OCI-LY3 (cell line): ENCODE results near the gene NEURL1B.
"Not testable (repeated sequence)": the region's sequence is repeated elsewhere in the genome, so short reads cannot be mapped to it uniquely, and the experiment has no call there.

ENCODE experiments used
- H2AFZ ChIP-seq: fragments of 200-600, 300-600 bp; shearing (Covaris generic); 2 replicates; pipeline ENCODE4 v1.6.0; 2014; ENCODE audit warnings: antibody characterized with exemption, low read depth, low read length
- H3K27ac ChIP-seq: fragments of 200-600, 300-600 bp; sonication (generic); 2 replicates; pipeline ENCODE4 v1.5.1; 2014; ENCODE audit warnings: mild to moderate bottlenecking, low read length, moderate library complexity, mixed read lengths
- H3K27me3 ChIP-seq: fragments of 200-600, 300-600 bp; sonication (generic); 2 replicates; pipeline ENCODE4 v1.6.1; 2014; ENCODE audit warnings: low read depth, low read length, mixed read lengths
- H3K36me3 ChIP-seq: fragments of 200-600, 300-600 bp; sonication (generic); replicated peaks from 2 replicates; pipeline ENCODE3; 2014; ENCODE audit warnings: low read depth, low read length, mixed read lengths
- H3K4me1 ChIP-seq: fragments of 300-600, 200-600 bp; sonication (generic); 2 replicates; pipeline ENCODE4 v1.6.1; 2014; ENCODE audit warnings: low read length, mixed read lengths
- H3K4me2 ChIP-seq: fragments of 200-600, 300-600 bp; sonication (generic); 2 replicates; pipeline ENCODE4 v1.6.1; 2014; ENCODE audit warnings: low read length, mixed read lengths
- H3K4me3 ChIP-seq: fragments of 300-600, 200-600 bp; sonication (generic); 2 replicates; pipeline ENCODE4 v1.5.1; 2014; ENCODE audit warnings: antibody characterized with exemption, mild to moderate bottlenecking, low read length, moderate library complexity
- H3K79me2 ChIP-seq: fragments of 300-600, 200-600 bp; shearing (Covaris generic); 2 replicates; pipeline ENCODE4 v1.6.1; 2014; ENCODE audit warnings: mild to moderate bottlenecking, low read length, mixed read lengths
- H3K9ac ChIP-seq: fragments of 300-600, 200-600 bp; shearing (Covaris generic); 2 replicates; pipeline ENCODE4 v1.6.0; 2014; ENCODE audit warnings: mild to moderate bottlenecking, low read length, moderate library complexity
- H3K9me3 ChIP-seq: fragments of 200-600, 300-600 bp; shearing (Covaris generic); 2 replicates; pipeline ENCODE4 v1.6.1; 2014; ENCODE audit warnings: low read length, mixed read lengths; ENCODE audit not compliant: insufficient read depth
- H4K20me1 ChIP-seq: fragments of 200-600, 300-600 bp; sonication (generic); 2 replicates; pipeline ENCODE4 v1.6.1; 2016; ENCODE audit warnings: low read length, mixed read lengths; ENCODE audit not compliant: insufficient read depth
- EZH2phosphoT487 ChIP-seq: fragments of 200-600 bp; shearing (Covaris generic); IDR thresholded peaks from 2 replicates; pipeline ENCODE4 v1.6.1; 2018; ENCODE audit warnings: antibody characterized with exemption, mixed run types, low read depth
- TF ChIP-seq, protein P1 (sequence below): fragments of 200-600, 300-600 bp; sonication (generic); IDR thresholded peaks from 2 replicates; pipeline ENCODE4 v1.5.1; 2014; ENCODE audit warnings: antibody characterized with exemption, low read length, low read depth

Gene NEURL1B

DNA sequence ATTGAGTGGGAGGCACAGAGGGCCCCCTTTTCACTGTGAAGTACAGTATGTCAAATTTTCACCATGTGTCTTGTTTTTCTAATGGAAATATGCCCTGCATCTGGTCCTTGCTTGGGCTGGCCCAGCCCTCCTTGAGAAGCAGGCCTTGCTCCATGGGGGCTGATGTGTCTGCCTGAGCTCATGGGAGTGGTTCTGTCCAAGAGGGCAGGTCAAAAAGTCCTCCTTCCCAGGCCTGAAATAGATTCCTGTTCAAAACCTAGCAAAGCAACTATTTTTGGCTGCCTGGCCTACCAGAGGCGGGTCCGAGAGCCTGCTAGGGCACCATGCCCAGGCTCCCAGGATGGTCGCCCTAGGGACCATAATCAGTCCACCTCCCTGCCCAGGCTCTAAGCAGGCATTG lies 40.5 kb upstream of the NEURL1B start:
- no peak overlapping the region for H2AFZ ChIP-seq
- H3K27ac ChIP-seq, result no peak overlapping the region
- H3K4me2 ChIP-seq, result no peak overlapping the region
- TF ChIP-seq EZH2phosphoT487, result no peak
- TF ChIP-seq, protein P1, sequence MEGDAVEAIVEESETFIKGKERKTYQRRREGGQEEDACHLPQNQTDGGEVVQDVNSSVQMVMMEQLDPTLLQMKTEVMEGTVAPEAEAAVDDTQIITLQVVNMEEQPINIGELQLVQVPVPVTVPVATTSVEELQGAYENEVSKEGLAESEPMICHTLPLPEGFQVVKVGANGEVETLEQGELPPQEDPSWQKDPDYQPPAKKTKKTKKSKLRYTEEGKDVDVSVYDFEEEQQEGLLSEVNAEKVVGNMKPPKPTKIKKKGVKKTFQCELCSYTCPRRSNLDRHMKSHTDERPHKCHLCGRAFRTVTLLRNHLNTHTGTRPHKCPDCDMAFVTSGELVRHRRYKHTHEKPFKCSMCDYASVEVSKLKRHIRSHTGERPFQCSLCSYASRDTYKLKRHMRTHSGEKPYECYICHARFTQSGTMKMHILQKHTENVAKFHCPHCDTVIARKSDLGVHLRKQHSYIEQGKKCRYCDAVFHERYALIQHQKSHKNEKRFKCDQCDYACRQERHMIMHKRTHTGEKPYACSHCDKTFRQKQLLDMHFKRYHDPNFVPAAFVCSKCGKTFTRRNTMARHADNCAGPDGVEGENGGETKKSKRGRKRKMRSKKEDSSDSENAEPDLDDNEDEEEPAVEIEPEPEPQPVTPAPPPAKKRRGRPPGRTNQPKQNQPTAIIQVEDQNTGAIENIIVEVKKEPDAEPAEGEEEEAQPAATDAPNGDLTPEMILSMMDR, result no peak
- no peaks in the 10 kb centered on the region for H3K79me2 ChIP-seq
- H4K20me1 ChIP-seq, result no peaks in the 10 kb centered on the region
- H3K4me3 ChIP-seq, result no peak overlapping the region
- no peaks in the 10 kb centered on the region for H3K36me3 ChIP-seq
- peaks cover 5% of the 10 kb centered on the region; the same call in 1 of the 2 replicates for H3K27me3 ChIP-seq
- H3K9me3 ChIP-seq, result no peaks in the 10 kb centered on the region
- H3K4me1 ChIP-seq, result no peaks in the 10 kb centered on the region
- no peak overlapping the region for H3K9ac ChIP-seq

DNA sequence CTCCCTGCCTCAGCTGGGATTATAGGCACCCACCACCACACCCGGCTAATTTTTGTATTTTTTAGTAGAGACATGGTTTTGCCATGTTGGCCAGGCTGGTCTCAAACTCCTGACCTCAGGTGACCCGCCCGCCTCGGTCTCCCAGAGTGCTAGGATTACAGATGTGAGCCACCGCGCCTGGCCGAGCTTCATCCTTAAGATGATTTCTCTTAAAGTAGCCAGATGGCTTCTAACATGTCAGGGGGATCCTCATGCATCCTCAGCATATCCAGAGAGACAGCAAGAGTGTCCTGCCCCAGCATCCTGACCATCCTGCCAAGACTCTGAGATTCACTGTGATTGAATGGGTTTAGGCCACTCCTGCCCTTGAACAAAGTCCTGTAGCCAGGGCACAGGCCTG lies 39.5 kb upstream of the NEURL1B start:
- H4K20me1 ChIP-seq, H2AFZ ChIP-seq, H3K4me1 ChIP-seq, H3K9ac ChIP-seq, H3K4me2 ChIP-seq, H3K4me3 ChIP-seq, H3K9me3 ChIP-seq, H3K79me2 ChIP-seq, H3K27ac ChIP-seq, H3K36me3 ChIP-seq: not testable (repeated sequence)
- peaks cover 15% of the 10 kb centered on the region for H3K27me3 ChIP-seq

DNA sequence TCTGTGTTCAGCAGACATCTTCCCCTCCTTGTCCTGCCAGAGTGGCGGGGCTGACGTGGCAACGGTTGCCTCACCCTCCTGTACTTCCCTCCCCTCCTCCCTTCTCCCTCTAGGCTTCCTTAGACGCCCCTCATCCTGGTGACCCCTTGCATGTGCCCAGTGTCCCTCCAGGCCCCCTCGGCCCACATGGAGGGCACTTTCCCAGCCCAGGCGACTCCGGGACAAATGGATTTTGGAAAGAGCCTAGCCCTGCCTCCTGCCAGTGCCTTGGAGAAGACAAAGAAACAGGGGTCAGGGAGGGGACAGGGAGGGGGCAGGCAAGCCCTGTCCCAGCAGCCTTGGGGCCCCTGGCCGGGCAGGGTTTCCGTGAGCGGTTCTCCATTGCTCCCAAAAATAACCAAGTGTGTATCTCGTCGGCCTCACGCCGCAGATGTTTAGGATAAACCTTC lies 38.3 kb upstream of the NEURL1B start:
- H3K9ac ChIP-seq, result no peak overlapping the region
- H3K4me2 ChIP-seq, result no peak overlapping the region
- no peak overlapping the region for H2AFZ ChIP-seq
- no peaks in the 10 kb centered on the region for H3K9me3 ChIP-seq
- H3K27me3 ChIP-seq, result peaks cover 27% of the 10 kb centered on the region
- no peak for TF ChIP-seq EZH2phosphoT487
- TF ChIP-seq, protein P1, result no peak
- no peaks in the 10 kb centered on the region for H3K36me3 ChIP-seq
- no peaks in the 10 kb centered on the region for H4K20me1 ChIP-seq
- H3K27ac ChIP-seq, result no peak overlapping the region
- no peaks in the 10 kb centered on the region for H3K4me1 ChIP-seq
- no peak overlapping the region for H3K4me3 ChIP-seq
- no peaks in the 10 kb centered on the region for H3K79me2 ChIP-seq

DNA sequence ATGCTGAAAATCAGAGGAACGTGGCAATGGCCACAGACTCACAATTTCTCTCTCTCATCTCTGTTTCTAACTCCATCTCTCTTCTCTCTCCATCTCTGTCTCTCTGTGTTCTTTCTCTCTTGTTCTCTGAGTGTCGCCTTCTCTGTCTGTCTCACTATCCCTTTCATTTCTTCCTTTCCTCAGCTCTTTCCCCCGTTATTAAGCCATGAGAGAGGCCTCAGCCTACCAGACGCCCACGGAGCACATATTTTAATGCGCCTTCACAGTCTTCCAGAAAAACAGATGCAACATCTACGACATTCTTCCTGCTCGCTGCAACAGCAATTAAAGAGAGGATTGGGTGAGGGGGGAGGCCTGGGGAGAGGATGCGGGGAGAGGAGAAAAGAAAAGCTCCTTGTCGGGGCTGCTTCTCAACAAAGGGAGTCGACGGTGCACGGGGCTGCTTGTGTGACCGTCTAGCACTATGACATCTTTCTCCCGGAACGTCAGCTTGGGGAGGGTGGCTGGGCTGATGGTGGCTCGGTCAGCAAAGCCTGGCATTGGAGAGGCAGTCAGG lies 37.7 kb upstream of the NEURL1B start:
- Histone ChIP-seq H3K4me1 (no peaks in the 10 kb centered on the region), H2AFZ (no peak overlapping the region), H3K27me3 (peaks cover 30% of the 10 kb centered on the region), H3K79me2 (no peaks in the 10 kb centered on the region), H3K9me3 (no peaks in the 10 kb centered on the region), H3K4me3 (no peak overlapping the region), H4K20me1 (no peaks in the 10 kb centered on the region), H3K27ac (no peak overlapping the region), H3K36me3 (no peaks in the 10 kb centered on the region), H3K4me2 (no peak overlapping the region), H3K9ac (no peak overlapping the region)
- TF ChIP-seq, protein P1, result no peak
- TF ChIP-seq EZH2phosphoT487, result no peak

DNA sequence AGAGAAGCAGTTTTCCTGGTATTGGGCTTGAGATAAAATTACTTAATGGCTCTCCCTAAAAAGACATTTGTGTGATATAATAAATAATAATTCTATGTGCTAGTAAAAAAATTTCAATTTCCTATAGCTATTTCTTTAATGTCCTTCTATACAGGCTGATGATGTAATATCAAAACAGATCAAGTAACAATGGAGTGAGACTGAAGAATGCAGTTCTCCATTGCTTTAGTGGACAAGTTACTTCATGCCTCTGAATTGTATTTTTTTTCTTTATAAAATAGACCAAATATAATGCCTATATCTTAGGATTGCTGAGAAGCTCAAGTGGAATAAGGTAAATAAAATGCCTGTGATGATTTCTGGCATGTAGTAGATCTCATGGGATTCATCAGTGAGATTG lies 35.6 kb upstream of the NEURL1B start:
- Histone ChIP-seq H3K9ac (no peak overlapping the region), H3K4me2 (no peak overlapping the region), H4K20me1 (no peaks in the 10 kb centered on the region), H3K27me3 (peaks cover 41% of the 10 kb centered on the region), H3K79me2 (no peaks in the 10 kb centered on the region), H3K27ac (no peak overlapping the region), H2AFZ (no peak overlapping the region), H3K36me3 (no peaks in the 10 kb centered on the region), H3K4me1 (no peaks in the 10 kb centered on the region), H3K9me3 (no peaks in the 10 kb centered on the region), H3K4me3 (no peak overlapping the region)
- TF ChIP-seq, protein P1, result no peak
- TF ChIP-seq EZH2phosphoT487, result no peak
